ENCODE results near the gene FAIM2. TPM values are rescaled to one million over a fixed set of nuclear protein-coding genes. Genes with fewer than 3 reads are reported as not detected.

FAIM2 gene
- total RNA-seq, 6 donors from 2014 or later, result 0.30 to 2.0 (median 0.64) TPM; not detected in 2

DNA sequence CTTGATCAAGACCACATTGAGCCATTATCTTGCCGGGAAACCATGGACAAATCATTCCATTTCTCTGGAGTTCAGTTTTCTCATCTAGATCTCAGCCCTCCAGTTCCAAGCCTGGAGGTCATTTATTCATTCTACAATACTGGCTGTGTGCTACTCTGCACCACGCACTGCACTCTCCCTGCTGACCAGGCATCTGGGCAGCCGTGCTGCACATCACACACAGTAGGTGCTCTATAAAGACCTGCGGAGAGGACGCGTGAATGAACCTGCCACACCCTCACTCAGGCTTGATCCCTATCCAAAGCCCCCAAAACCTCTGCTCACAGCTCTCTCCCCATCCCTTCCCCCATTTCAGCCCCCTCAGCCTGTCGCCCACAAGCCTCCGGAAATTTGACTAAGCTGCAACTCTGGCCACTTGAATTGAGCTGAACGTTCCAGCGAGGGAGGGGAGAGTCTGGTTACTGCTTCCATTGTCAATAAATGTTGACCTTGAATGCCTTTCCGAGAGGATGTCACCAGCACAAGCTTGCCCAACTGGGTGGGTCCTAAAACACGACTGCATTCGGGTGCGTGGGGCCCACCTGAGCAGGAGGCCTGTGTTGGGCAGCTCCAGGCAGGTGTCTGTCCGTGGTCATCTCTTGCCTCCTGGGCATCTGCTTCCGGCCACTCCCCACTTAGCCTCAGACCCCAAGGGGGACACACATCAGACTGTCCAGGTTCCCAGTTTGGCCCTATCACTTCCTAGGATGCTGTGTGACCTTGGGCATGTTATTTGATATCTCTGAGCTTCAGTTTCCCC, 17.8 kb downstream of the FAIM2 start:
- Histone ChIP-seq H3K27me3 (no peaks in the 10 kb centered on the region), H3K9me3 (no peaks in the 10 kb centered on the region), H3K36me3 (no peaks in the 10 kb centered on the region), H3K27ac (no peak overlapping the region), H3K4me1 (no peaks in the 10 kb centered on the region), H3K4me3 (no peak overlapping the region)
- DNase-seq (no peak), ATAC-seq (ENCODE audit: low FRiP score in 2 of 2) (no peak)
- TF ChIP-seq, protein P1, sequence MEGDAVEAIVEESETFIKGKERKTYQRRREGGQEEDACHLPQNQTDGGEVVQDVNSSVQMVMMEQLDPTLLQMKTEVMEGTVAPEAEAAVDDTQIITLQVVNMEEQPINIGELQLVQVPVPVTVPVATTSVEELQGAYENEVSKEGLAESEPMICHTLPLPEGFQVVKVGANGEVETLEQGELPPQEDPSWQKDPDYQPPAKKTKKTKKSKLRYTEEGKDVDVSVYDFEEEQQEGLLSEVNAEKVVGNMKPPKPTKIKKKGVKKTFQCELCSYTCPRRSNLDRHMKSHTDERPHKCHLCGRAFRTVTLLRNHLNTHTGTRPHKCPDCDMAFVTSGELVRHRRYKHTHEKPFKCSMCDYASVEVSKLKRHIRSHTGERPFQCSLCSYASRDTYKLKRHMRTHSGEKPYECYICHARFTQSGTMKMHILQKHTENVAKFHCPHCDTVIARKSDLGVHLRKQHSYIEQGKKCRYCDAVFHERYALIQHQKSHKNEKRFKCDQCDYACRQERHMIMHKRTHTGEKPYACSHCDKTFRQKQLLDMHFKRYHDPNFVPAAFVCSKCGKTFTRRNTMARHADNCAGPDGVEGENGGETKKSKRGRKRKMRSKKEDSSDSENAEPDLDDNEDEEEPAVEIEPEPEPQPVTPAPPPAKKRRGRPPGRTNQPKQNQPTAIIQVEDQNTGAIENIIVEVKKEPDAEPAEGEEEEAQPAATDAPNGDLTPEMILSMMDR (IDR thresholded peaks at IDR 0.05), result no peak
- no peak for TF ChIP-seq POLR2AphosphoS5 (IDR thresholded peaks at IDR 0.05)
- no peak for TF ChIP-seq EP300 (IDR thresholded peaks at IDR 0.05)
- TF ChIP-seq POLR2A (IDR thresholded peaks at IDR 0.05), result no peak
- WGBS, 2 donors, result 59 to 64% methylated on average over 16 of the region's 16 CpGs

DNA sequence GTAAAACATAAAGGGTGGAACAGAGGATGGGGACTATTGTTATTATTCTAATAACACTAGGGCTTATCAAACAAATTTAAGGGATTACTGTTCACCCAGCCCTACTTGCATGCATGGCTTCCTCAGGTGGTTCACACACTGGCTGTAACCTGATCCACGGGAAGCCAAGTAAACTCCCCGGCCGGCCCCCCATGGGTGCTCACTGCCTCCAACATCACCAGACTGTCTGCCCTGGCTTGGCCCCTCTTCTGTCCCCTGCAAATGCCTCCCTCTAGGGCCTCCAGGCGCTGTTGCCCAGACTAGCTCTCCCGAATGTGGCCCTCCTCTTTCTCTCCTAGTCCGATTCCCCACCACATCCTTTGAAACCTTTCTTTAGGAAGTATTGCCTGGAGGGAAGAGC, 18.6 kb downstream of the FAIM2 start:
- Histone ChIP-seq H3K36me3 (no peaks in the 10 kb centered on the region), H3K27ac (no peak overlapping the region), H3K9me3 (no peaks in the 10 kb centered on the region), H3K4me1 (no peaks in the 10 kb centered on the region), H3K27me3 (no peaks in the 10 kb centered on the region), H3K4me3 (no peak overlapping the region)
- no peak for TF ChIP-seq POLR2AphosphoS5 (IDR thresholded peaks at IDR 0.05)
- TF ChIP-seq, protein P1 (IDR thresholded peaks at IDR 0.05), result no peak
- no peak for TF ChIP-seq EP300 (IDR thresholded peaks at IDR 0.05)
- TF ChIP-seq POLR2A (IDR thresholded peaks at IDR 0.05), result no peak
- WGBS, 2 donors, result 52 to 66% methylated on average over 6 of the region's 6 CpGs
- ATAC-seq (ENCODE audit: low FRiP score in 2 of 2), result no peak
- no peak for DNase-seq

DNA sequence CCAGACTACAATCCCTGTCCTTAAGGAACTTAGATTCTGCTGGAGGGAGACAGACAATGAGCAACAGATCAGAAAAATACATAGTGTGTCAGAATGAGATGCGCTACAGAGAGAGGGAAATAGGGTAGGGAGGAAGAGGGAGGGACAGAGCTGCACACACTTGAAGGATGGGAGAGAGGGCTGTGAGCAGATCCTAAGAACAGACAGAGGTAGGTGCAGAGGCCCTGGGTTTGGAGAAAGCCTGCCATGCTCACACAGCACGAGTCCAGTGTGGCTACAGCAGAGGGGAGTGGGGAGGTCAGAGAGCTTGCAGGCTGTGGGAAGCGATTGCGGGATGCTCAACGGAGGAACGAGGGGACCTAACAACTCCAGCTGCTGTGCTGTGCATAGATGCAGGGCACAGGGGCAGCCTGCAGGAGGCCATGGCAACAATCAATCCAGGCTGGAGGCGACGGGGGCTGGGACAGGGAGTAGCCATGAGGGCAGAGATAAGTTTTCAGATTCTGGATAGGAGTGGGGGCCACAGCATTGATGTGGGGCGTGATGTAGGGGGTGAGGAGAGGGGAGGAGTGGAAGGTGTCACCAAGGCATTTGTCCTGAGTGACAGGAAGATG, 20.7 kb downstream of the FAIM2 start:
- H3K4me3 ChIP-seq, result no peak overlapping the region
- no peak for TF ChIP-seq POLR2A (IDR thresholded peaks at IDR 0.05)
- TF ChIP-seq POLR2AphosphoS5 (IDR thresholded peaks at IDR 0.05), result no peak
- TF ChIP-seq, protein P1 (IDR thresholded peaks at IDR 0.05), result no peak
- no peak for TF ChIP-seq EP300 (IDR thresholded peaks at IDR 0.05)
- no peak overlapping the region for H3K27ac ChIP-seq
- no peak for DNase-seq
- no peaks in the 10 kb centered on the region for H3K9me3 ChIP-seq
- H3K4me1 ChIP-seq, result no peaks in the 10 kb centered on the region
- H3K27me3 ChIP-seq, result no peaks in the 10 kb centered on the region
- H3K36me3 ChIP-seq, result no peaks in the 10 kb centered on the region
- 71 to 78% methylated on average over 9 of the region's 9 CpGs for WGBS, 2 donors
- ATAC-seq (ENCODE audit: low FRiP score in 2 of 2), result no peak

DNA sequence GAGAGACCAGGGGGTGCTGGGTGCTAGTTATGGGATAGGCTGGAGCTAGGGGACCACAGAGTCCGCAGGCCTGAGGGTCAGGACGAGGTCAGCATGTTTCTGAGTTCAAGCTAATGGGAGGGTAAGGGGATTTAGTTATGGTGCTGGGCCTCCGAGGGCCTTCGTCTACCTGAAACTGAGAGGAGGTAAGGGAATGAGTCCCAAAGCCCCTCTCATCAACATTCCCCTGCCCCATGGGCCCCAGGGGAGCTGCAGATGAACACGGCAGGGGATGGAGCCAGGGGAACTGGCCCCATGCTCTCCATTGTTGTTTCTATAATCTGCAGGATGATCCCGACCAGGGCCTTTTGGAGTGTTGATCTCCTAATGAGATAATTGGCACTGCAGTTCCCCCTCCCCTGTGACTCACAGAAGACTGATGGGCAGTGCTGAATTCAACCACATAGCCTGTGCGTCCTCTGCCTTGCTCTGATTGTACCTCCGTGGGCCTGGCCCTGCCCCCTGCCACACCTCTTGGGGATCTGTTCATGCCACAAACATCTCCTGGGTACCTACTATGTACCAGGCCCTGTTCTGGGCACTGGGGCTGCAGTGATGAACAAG, 21.4 kb downstream of the FAIM2 start:
- ATAC-seq (ENCODE audit: low FRiP score in 2 of 2), result no peak
- Histone ChIP-seq H3K9me3 (no peaks in the 10 kb centered on the region), H3K27me3 (no peaks in the 10 kb centered on the region), H3K36me3 (no peaks in the 10 kb centered on the region), H3K27ac (no peak overlapping the region), H3K4me3 (no peak overlapping the region), H3K4me1 (no peaks in the 10 kb centered on the region)
- 81 to 86% methylated on average over 8 of the region's 8 CpGs for WGBS, 2 donors
- no peak for TF ChIP-seq POLR2A (IDR thresholded peaks at IDR 0.05)
- DNase-seq, result no peak

DNA sequence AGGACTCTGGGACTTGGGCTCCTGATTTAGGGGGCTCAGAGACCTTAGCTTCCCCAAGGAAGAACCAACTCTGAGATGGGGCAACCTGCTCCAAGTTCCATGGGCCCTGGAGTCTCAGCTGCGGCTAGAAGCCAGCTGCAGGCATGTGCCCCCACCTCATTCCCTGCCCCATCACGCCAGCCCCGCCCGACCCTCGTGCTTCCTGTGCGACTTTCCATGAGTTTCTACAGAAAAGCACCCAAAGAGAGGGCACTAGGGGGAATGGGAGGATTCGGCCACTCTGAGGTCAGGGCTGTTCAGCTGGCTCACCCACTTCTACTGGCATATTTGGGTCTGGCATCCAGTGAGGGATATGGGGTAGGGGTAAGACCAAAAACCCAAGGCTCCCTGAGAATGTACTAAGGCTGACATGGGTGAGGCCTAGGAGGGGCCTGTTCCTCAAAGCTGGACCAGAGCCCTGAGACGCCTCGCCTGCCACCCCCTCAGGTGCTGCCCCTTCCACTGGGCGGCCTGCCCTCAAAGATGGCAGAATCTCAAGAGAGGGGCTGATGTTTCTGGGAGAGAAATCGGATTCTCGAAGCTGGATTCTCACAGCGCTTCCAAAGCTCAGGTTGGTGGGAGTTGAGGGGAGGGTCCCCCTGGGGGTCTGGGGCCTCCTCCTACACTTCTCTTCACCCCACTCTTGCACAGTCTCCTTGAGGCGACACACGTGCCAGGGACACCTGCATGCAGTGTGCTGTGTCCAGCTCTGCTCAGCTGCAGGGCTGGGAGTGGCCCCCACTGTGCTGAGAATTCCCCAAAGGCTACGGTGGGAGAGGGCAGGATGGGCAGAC, 22.1 kb downstream of the FAIM2 start:
- H3K4me3 ChIP-seq, result no peak overlapping the region
- H3K27ac ChIP-seq, result no peak overlapping the region
- H3K9me3 ChIP-seq, result no peaks in the 10 kb centered on the region
- no peaks in the 10 kb centered on the region for H3K4me1 ChIP-seq
- H3K36me3 ChIP-seq, result no peaks in the 10 kb centered on the region
- no peak for DNase-seq
- no peak for ATAC-seq (ENCODE audit: low FRiP score in 2 of 2)
- 87 to 96% methylated on average over 10 to 16 of the region's 16 CpGs for WGBS, 2 donors
- H3K27me3 ChIP-seq, result no peaks in the 10 kb centered on the region
- TF ChIP-seq POLR2AphosphoS5 (IDR thresholded peaks at IDR 0.05) (no peak), EP300 (IDR thresholded peaks at IDR 0.05) (no peak), POLR2A (IDR thresholded peaks at IDR 0.05) (no peak)
- TF ChIP-seq, protein P1 (IDR thresholded peaks at IDR 0.05), result no peak

Data from upper lobe of left lung (tissue), 6 donors.